Measurements from ENCODE around the gene ANKIB1. TPM values are rescaled to one million over a fixed set of nuclear protein-coding genes. Genes with fewer than 3 reads are reported as not detected.
A peak's percentile ranks its signal among the peaks of the same experiment; 100 is the strongest.

ANKIB1 gene
- total RNA-seq, 1 donor from 2014 or later: 43.3 TPM

DNA sequence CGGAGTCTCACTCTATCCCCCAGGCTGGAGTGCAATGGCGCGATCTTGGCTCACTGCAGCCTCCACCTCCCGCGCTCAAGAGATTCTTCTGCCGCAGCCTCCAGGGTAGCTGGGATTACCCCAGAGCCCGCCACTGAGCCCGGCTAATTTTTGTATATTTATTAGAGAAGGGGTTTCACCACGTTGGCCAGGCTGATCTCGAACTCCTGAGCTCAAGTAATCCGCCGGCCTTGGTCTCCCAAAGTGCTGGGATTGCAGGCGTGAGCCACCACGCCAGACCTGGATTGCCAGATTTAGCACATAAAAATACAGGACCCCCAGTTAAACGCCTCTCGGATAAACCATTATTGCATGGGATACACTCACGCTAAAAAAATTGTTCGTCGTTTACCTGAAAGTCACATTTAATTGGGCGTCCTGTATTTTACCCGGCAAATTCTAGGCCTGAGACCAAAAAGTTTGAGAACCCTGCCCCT, 201.1 kb downstream of the ANKIB1 start:
- DNase-seq (ENCODE audit: extremely low read depth, low read depth, low spot score): peak; percentile 66

DNA sequence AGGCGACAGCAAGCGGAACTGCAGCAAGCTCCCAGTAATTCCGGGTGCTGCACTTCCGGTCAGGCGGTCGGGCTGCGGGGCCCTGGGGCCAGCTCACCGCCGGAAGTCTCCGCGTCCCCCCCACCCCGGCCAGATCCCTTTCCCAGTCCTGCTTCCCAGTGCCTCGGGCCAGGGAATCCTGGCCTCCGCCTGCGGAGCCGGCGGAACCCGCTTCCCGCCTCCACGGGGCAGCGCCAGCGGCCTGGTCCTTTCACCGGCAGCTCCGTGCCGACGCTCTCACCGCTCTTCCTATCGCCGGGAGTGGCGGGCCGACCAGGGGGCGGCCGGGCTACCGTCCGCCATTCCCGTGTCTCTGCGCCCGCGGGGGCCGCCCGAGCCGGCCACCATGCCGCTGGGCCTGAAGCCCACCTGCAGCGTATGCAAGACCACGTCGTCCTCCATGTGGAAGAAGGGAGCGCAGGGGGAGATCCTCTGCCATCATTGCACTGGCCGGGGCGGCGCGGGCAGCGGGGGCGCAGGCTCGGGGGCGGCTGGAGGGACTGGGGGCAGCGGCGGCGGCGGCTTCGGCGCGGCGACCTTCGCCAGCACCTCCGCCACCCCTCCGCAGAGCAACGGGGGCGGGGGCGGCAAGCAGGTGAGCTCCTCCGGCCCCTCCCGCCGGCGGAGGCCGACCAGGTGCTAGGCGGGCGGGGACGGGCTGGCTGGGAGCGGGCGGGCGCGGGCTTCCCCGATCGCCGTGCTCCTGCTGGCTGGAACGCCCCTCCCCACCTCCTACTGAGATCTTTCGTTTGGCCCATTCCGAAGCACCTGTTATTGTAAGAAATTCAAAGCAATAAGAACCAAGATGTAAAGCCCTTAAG, 201.8 kb downstream of the ANKIB1 start, which contains the start of gene GATAD1:
GATAD1 (plus strand) TSS at position 138 of the 860 bp plus-strand sequence; CDS start at position 386, 248 bp downstream.
- no peak for DNase-seq (ENCODE audit: extremely low read depth, low read depth, low spot score)

DNA sequence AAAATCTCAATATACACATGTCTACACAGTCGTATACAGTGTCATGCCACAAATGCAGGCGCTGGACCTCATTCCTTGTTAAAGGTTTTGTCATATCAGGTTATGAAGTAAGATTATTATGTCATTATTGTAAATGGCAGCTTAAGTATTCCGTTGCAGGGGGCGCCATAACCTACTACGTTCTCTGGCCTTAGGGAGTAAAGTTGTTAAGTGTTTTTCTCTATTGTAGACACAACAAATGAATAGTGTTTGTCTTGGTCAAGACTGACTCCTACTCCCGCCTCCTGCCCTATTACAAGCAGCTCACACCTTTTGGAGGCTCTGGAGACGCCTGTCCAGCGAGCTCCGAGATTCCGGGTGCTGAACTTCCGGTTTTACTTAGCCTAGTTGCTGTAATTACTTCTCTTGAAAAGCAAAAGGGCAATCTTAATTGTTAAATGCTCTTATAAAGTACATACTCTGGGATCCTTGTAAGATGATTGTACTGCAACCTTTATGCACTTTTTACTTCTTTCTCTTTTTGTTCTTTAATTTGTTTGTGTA, 202.5 kb downstream of the ANKIB1 start:
- DNase-seq (ENCODE audit: extremely low read depth, low read depth, low spot score): peak; percentile 37

Other genes starting within 250 kb of the ANKIB1 start
- gene CYP51A1, start 111.5 kb upstream of the ANKIB1 start, total RNA-seq: 60.9 and 68.0 TPM in 2 replicates
- gene LRRD1, start 66.8 kb upstream of the ANKIB1 start, total RNA-seq: 0.12 and 0.24 TPM in 2 replicates
- gene KRIT1, start 60 bp upstream of the ANKIB1 start, total RNA-seq: 35.8 and 56.1 TPM in 2 replicates
- 17.8 and 24.8 TPM in 2 replicates for gene GATAD1, start 201.5 kb downstream of the ANKIB1 start, total RNA-seq
- gene ERVW-1, start 232.0 kb downstream of the ANKIB1 start, total RNA-seq: not detected in 2 replicates